NB4 (cell line): ENCODE data around the gene TPRG1L.

ENCODE experiments used
- MYC ChIP-seq: IDR thresholded peaks from 2 replicates; pipeline ENCODE4 v1.6.1; 2011; ENCODE audit warnings: low read depth, low read length
- POLR2A ChIP-seq: IDR thresholded peaks from 2 replicates; pipeline ENCODE4 v1.6.1; 2011; ENCODE audit warnings: mild to moderate bottlenecking; ENCODE audit not compliant: insufficient read length; ENCODE audit errors: extremely low read depth
- TF ChIP-seq, protein P1 (sequence below): IDR thresholded peaks from one replicate; pipeline ENCODE4 v1.5.1; 2012; ENCODE audit warnings: low read depth, low read length
- TF ChIP-seq, protein P2 (sequence below): IDR thresholded peaks from 2 replicates; pipeline ENCODE4 v1.6.1; 2011; ENCODE audit warnings: low read depth, low read length

DNA sequence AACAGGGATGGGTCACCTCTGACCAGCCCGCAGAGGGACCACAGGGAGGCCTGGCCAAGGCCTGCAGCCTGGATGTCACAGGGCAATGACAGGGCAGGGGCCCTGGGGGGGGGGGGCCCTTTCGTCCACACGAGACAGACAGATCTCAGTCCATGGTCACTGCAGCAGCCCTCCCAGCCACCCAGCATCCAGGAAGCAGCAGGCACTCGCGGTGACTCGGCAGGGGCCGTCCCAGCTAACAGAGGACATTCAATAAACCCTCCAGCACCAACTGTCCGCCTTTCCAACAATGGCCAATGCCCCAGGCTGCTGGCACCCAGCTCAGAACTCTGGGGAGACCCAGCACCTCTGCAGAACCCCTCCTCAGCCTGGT is 46.4 kb upstream of the TPRG1L start:
- TF ChIP-seq, protein P1, sequence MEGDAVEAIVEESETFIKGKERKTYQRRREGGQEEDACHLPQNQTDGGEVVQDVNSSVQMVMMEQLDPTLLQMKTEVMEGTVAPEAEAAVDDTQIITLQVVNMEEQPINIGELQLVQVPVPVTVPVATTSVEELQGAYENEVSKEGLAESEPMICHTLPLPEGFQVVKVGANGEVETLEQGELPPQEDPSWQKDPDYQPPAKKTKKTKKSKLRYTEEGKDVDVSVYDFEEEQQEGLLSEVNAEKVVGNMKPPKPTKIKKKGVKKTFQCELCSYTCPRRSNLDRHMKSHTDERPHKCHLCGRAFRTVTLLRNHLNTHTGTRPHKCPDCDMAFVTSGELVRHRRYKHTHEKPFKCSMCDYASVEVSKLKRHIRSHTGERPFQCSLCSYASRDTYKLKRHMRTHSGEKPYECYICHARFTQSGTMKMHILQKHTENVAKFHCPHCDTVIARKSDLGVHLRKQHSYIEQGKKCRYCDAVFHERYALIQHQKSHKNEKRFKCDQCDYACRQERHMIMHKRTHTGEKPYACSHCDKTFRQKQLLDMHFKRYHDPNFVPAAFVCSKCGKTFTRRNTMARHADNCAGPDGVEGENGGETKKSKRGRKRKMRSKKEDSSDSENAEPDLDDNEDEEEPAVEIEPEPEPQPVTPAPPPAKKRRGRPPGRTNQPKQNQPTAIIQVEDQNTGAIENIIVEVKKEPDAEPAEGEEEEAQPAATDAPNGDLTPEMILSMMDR, result no peak
- TF ChIP-seq POLR2A (no peak), MYC (no peak)
- TF ChIP-seq, protein P2, sequence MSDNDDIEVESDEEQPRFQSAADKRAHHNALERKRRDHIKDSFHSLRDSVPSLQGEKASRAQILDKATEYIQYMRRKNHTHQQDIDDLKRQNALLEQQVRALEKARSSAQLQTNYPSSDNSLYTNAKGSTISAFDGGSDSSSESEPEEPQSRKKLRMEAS, result no peak
